ENCODE data around the gene SLC41A3.

Gene SLC41A3

GRCh38 chr3:126119976-126120375 lies 36.1 kb upstream of the SLC41A3 start:
- DNase-seq (ENCODE audit: low spot score): no peak

DNA sequence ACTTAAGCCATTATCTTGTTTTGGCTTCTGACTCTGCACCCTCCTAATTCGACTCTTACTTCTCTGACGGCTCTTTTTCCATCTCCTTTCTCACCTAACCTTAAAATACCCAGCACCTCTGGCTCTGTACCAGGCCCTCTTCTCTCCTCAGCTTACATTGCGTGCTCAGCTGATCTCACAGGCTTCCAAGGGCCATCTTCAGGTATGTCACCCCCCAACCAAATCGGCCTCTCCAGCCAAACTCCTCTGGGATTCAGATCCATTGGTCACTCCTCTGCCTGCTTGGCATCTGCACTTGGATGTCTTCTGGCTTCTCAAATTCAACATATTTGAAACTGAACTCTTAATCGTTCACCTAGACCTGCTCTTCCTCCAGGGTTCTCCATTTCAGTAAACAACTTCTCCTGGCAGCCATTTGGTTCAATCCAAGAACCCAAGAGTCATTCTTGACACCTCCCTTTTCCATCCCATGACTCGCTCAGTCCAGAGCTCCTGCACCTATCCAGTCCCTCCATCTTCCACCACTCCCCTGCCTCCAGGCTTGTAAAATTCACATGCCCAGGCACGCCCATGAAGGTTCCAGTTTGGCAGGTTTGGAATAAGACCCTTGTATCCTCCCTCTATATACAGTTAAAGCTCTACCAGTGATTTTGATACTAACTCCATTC lies 35.2 kb upstream of the SLC41A3 start:
- DNase-seq (ENCODE audit: low spot score): no peak

GRCh38 chr3:126118591-126118990 lies 34.7 kb upstream of the SLC41A3 start:
- DNase-seq (ENCODE audit: low spot score): no peak

DNA sequence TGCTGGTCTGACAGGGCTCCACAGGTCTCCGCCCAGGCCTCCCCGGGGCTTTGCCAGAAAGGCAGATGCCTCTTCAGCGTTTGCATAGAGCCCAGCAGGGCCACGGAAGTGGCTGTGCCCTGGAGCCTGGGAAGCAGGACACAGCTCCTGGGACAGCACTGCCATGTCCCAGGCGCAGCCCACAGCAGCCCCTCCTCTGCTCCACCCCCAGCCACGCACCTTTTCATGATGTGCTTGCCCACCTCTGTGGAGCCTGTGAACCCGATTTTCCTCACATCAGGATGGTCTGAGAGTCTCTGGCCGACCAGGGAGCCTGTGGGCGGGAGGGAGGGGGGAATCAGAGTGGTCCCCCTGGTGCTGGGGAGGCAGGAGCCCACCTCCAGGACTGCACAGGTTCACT lies 33.9 kb upstream of the SLC41A3 start:
- no peak for DNase-seq (ENCODE audit: low spot score)

DNA sequence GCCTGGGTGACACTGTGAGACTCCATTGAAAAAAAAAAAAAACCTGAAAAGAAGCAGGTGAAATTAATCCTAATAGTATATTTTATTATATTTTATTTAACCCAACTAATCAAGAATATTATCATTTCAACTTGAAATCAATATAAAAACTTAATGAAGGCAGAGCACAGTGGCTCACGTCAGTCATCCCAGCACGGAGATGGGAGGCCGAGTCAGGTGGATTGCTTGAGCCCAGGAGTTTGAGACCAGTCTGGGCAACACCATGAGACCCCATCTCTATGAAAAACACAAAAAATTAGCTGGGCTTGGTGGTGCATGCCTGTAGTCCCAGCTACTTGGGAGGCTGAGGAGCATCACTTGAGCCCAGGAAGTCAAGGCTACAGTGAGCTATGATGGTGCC lies 33.3 kb upstream of the SLC41A3 start:
- no peak for DNase-seq (ENCODE audit: low spot score)

- DNase-seq (ENCODE audit: low spot score): no peak
These were observed 32.6 kb upstream of the SLC41A3 start for GRCh38 chr3:126116526-126116925.

DNA sequence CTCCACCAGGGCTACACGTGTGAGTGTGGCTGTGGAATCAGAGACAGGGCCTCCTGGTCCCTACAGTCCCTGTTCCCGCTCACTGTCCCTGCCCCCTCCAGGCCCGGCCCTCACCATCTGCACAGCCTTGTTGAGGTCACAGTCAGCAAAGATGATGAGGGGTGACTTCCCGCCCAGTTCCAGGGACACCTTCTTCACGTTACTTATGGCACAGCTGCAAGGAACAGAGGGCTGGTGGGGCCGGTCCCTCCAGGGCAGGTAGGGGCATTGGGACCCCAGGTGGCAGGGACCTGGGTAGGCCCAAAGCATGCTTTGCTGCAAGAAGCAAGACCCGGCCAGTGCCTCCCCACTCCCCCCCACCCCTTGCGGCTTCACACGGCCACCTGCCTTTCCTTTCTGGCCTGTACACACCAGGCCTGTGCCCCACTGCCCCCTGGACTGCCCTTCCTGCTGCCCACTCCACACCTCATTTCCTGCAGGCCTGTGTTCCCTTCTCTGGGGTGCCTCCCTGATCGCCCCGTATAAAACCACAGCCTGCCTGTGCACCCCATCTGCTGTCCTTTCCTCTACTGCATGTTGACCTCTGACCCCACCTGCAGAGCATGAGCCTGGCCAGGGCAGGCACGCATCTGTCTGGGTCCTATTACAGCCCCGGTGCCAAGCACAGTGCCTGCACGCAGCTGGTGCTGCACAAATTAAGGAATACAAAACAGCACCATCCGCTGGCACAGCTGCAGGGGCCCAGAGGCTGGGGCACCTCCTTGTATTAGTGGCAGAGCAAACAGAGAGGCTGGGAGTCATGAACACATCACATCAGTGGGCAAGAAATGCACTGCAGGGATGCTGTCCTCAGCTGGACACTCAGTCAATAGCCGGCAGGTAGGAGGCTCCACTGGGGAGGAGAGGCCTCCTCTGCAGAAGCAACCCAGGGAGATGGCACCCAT lies 30.8 kb upstream of the SLC41A3 start:
- no peak for DNase-seq (ENCODE audit: low spot score)

GRCh38 chr3:126113733-126114442 lies 30.0 kb upstream of the SLC41A3 start:
- DNase-seq (ENCODE audit: low spot score): no peak

- no peak for DNase-seq (ENCODE audit: low spot score)
These were observed 29.3 kb upstream of the SLC41A3 start for GRCh38 chr3:126113238-126113555.

DNA sequence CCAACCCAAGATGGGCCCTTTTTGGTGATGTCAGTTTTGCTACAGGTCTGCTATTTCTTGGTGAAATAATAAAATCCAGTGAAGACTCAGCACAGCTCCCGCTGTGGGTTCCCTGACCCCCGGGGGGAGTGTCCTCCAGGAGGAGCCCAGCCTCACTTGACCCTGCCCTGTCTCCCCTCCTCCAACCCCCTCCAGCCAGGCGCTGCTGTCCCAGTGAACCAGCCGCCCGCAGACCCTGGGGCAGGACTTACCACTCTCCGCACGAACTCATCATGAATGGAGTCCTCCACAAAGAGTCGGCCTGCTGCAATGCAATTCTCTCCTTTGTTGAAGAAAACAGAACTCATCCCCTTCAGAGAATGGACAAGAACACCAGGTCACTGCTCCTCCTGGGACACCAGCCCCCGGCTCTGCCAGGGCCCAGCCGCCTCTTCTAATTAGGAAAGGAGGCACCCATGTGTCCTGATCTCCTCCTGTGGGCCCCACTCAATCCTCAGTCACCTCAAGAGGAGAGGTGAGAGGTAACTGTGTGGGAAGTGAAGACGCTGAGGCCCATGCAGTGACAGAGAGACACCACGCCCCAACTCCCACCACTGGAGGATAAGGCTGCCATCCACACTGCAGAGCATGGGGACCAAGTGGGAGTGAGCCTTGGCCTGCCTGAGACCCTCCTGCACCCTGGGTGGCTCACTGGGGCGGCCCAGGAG lies 28.8 kb upstream of the SLC41A3 start:
- DNase-seq (ENCODE audit: low spot score): no peak

- DNase-seq (ENCODE audit: low spot score): no peak
These were observed 27.9 kb upstream of the SLC41A3 start for GRCh38 chr3:126111566-126112475.

DNA sequence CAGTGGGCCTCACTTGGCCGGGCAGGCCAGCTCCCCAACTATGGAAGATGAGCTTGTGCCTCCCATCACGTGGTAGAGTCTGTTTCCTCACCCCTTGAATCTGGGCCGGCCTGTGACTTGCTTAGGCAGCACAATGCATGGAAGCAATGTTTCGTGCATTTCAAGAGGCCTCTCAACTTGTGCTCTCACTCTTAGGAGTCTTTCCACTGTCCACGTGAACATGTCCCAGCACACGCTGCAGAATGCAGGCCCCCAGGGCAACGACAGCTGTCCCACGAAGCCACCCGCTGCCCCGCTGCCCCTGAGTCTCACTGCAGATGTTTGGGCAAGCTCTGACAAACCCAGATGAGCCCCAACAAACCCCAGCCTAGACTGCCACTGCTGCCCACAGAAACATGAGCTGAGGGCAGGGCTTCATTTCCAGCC lies 27.2 kb upstream of the SLC41A3 start:
- DNase-seq (ENCODE audit: low spot score): no peak

DNA sequence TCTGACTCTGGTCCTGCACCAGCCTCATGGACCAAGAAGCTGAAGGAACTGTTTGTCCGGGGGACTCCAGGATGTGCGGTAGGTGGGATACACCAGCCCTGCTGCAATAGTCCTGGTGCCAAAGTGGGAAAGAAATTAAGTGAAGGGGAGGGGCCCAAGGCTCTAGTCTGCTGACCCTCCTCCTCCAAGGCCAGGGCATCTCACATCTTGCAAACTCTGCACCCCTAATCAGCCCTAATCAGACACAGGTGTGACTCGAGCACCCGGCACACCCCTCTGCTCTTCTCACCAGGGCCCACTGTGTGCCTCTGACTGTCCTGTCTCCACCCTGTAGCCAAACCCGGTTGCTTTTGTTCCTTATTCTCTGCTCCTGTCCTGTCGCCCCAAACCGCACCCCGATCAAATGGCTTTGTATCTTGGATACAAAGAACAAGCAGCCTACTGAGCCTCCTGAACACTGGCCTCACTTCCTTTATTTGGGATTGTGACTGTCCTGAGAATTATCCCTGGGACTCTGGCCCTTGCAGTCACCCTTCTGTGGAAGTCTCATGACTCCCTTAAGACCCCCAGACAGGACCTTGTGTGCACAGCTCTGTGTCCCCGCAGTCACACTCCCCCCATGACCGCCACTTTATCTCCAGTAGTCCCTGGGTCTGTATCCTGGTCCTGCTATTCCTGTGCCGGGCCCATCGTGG lies 26.7 kb upstream of the SLC41A3 start:
- no peak for DNase-seq (ENCODE audit: low spot score)

- no peak for DNase-seq (ENCODE audit: low spot score)
These were observed 25.9 kb upstream of the SLC41A3 start for GRCh38 chr3:126109880-126110235.

DNA sequence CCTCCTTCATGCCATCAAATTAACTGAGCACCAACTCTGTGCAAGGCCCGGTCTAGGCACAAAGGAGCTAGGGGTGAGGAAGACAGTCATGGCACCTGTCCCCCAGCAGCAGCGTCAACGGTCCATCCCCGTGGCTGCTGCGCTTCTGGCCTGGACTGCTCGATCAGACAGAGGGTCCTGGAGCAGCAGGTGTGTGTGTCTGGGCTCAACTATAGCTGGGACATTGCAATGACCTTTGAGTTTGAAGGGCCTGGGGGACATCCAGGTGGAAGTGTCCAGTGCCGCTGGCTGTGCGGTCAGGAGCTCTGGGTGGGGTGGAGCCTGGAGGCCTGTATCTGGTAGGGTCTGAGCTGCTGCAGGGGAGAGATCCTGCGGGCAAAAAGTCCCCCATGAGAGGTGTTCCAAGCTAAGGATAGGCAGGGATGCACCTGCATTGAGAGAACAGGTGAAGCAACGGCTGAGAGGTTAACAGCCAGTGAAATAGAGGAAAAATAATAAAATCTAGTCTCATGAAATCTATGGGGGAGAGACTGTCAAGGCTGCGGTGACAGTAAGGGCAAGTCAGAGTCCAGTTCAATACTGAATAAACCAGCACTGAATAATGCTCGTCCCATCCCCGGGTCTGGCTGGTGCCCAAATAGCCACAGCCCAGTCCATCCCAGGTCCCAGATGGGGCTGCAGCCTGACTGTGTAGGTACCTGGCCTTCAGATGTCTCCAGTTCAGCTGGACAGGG lies 25.4 kb upstream of the SLC41A3 start:
- no peak for DNase-seq (ENCODE audit: low spot score)

DNA sequence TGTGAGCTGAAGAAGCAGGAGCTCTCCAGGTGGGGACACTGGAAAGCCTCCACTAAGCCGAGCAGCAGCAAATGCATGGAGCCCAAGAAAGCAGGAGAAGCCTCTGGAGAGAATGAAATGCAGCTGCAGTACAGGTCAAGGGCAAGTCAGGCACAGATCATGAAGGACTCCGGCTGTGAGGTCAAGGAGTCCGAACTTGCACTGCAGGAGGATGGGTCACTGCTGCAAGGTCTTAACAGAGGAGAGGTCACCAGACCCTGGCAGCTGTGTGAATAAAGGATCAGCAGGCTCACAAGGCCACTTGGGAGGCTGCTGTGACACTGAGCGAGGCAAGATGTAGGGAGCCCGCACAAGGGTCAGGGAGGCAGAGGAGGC lies 24.7 kb upstream of the SLC41A3 start:
- no peak for DNase-seq (ENCODE audit: low spot score)

DNA sequence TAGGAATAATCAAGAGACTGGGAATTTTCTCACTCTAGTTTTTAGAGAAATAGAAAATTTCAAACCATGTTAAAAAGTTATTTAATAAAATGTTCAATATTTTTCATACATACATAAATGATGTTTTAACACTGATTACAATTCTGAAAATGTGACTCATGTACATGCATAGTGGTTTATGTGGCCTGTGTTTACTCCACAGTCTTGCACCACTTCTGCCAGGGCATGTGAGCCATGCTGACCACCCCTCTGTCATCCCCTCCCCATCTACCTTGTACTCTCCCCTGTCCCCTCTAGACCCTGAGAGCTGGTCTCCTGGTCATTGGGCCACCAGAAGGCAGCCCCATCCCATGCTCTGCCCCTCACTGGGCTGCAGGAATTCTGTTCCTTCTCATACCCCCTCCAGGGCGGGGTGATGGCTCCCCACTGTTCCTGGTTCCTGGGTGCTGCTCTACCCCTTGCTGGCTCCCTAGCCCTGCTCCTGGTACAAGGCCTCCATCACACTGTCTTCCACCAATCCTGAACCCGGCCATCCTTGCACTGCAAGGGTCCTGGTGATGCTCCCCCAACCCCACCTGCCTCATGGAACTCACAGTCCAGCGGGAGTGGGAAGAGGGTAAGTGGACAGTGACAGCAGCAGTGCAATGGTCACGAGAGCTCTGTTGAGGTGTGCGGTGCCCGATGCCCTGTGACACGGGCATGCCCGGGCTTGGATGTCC lies 24.2 kb upstream of the SLC41A3 start:
- DNase-seq (ENCODE audit: low spot score): no peak

DNA sequence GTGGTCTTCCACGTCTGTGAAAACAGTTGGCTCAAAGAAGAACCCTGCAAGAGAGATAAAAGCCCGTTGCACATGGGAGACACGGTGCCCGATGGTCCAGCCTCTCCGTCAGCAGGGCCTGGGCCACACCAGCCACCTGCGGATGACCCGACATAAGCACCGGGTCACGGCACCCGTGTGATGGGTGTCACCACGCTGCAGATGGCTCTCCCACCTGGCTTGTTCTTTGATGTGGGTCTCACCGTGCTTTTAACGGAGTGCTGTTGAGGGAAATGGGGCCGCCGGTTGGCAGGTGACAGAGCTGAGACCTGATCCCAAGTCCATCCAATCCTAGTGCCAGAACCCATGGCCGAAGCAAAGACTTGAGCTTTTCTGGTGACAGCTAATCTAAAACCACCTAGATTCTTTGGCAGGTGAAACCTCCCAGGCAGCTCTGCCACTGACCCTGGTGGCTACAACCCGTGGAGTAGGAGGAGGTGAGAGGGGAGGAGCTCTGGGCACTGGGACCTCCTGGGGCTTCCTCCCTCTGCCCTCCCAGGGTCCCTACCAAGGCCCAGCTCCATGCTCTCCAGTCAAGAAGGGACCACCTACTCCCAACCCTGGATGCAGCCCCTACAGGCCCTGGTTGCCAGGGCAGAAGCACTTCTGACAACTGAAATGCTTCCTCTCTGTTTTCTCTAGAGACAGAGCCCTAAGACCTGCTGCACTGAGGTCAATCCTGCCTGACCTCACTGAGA lies 23.4 kb upstream of the SLC41A3 start:
- no peak for DNase-seq (ENCODE audit: low spot score)
